GM23338 (cell line): Measurements from ENCODE around the gene SH3BP4. TPM values are rescaled to one million over a fixed set of nuclear protein-coding genes. Genes with fewer than 3 reads are reported as not detected.

ENCODE experiments used
- ATAC-seq: fragments of 200-7000 bp; cut with Tn5 transposase; 3 replicates; pipeline ENCODE4 v1.9.1; 2020
- DNase-seq: peaks from one replicate; pipeline ENCODE4 v3.0.0-alpha.2; 2015; ENCODE audit warnings: low spot score
- H2AFZ ChIP-seq: fragments of 200-600 bp; sonication (generic); 2 replicates; pipeline ENCODE4 v1.8.0; 2016; ENCODE audit warnings: antibody characterized with exemption, mild to moderate bottlenecking, moderate library complexity
- H3F3A ChIP-seq: fragments of 200-600 bp; sonication (generic); replicated peaks from 2 replicates; pipeline ENCODE4 v1.8.0; 2017; ENCODE audit warnings: antibody characterized with exemption, mixed run types, low read depth
- H3K27ac ChIP-seq: fragments of 200-600 bp; sonication (generic); 2 replicates; pipeline ENCODE4 v1.6.1; 2016; ENCODE audit warnings: low read depth
- H3K27me3 ChIP-seq: fragments of 200-600 bp; sonication (generic); 2 replicates; pipeline ENCODE4 v1.8.0; 2016; ENCODE audit warnings: mild to moderate bottlenecking, mixed run types, moderate library complexity; ENCODE audit not compliant: insufficient read depth
- H3K36me3 ChIP-seq: fragments of 200-600 bp; sonication (generic); 2 replicates; pipeline ENCODE4 v1.8.0; 2016; ENCODE audit warnings: mild to moderate bottlenecking; ENCODE audit not compliant: insufficient read depth
- H3K4me1 ChIP-seq: fragments of 200-600 bp; sonication (generic); 2 replicates; pipeline ENCODE4 v1.8.0; 2016; ENCODE audit warnings: mild to moderate bottlenecking, moderate library complexity; ENCODE audit not compliant: insufficient read depth
- H3K4me2 ChIP-seq: fragments of 200-600 bp; sonication (generic); 2 replicates; pipeline ENCODE4 v1.7.1; 2017; ENCODE audit warnings: mixed run types
- H3K4me3 ChIP-seq: fragments of 200-600 bp; sonication (generic); 2 replicates; pipeline ENCODE4 v1.6.1; 2016; ENCODE audit warnings: mixed run types
- H3K79me2 ChIP-seq: fragments of 200-600 bp; sonication (generic); replicated peaks from 2 replicates; pipeline ENCODE4 v1.8.0; 2017; ENCODE audit warnings: mild to moderate bottlenecking; ENCODE audit not compliant: insufficient read depth
- H3K9me2 ChIP-seq: fragments of 200-600 bp; sonication (generic); 2 replicates; pipeline ENCODE4 v1.8.0; 2017; ENCODE audit not compliant: insufficient read depth
- H4K20me1 ChIP-seq: fragments of 200-600 bp; sonication (generic); replicated peaks from 2 replicates; pipeline ENCODE4 v1.8.0; 2017; ENCODE audit warnings: mild to moderate bottlenecking; ENCODE audit not compliant: insufficient read depth
- H3K27ac Mint-ChIP-seq: 2 replicates; pipeline ENCODE4 v1.8.0; 2020; ENCODE audit warnings: inconsistent platforms, mild to moderate bottlenecking, moderate library complexity, mixed read lengths
- H3K27me3 Mint-ChIP-seq: 3 replicates; pipeline ENCODE4 v1.8.0; 2022; ENCODE audit warnings: low read depth, mild to moderate bottlenecking, moderate library complexity, mixed read lengths, inconsistent platforms; ENCODE audit not compliant: insufficient read depth, poor library complexity
- H3K36me3 Mint-ChIP-seq: 3 replicates; pipeline ENCODE4 v1.8.0; 2021; ENCODE audit warnings: low read depth, mild to moderate bottlenecking, inconsistent platforms, moderate library complexity, mixed read lengths
- H3K4me1 Mint-ChIP-seq: 3 replicates; pipeline ENCODE4 v1.8.0; 2020; ENCODE audit warnings: mild to moderate bottlenecking, inconsistent platforms, mixed read lengths
- H3K4me3 Mint-ChIP-seq: 3 replicates; pipeline ENCODE4 v1.8.0; 2021; ENCODE audit warnings: moderate library complexity, mild to moderate bottlenecking, inconsistent platforms, mixed read lengths
- H3K9me3 Mint-ChIP-seq: 3 replicates; pipeline ENCODE4 v1.8.0; 2020; ENCODE audit warnings: moderate library complexity, mild to moderate bottlenecking, inconsistent platforms, mixed read lengths
- CREB1 ChIP-seq: fragments of 250-450 bp; sonication (Bioruptor Pico); IDR thresholded peaks from 2 replicates; pipeline ENCODE4 v1.5.0; 2020; ENCODE audit warnings: low read depth, mild to moderate bottlenecking, moderate library complexity
- CTCF ChIP-seq, 2 experiments: fragments of 200-600 bp in 1 of 2; sonication (generic) in 1 of 2; conservative IDR thresholded peaks; 2 replicates each; pipeline versions ENCODE4 v1.5.1 to v1.6.1; 2016 to 2017; ENCODE audit warnings: antibody characterized with exemption in 2 of 2, low read depth in 2 of 2, mild to moderate bottlenecking in 2 of 2, moderate library complexity in 1 of 2
- ETS1 ChIP-seq: IDR thresholded peaks from 2 replicates; pipeline ENCODE4 v1.6.1; 2016; ENCODE audit warnings: antibody characterized with exemption
- EZH2 ChIP-seq: fragments of 200-600 bp; sonication (generic); IDR thresholded peaks from one replicate; pipeline ENCODE4 v1.8.0; 2017; ENCODE audit warnings: antibody characterized with exemption, mild to moderate bottlenecking, low read depth; ENCODE audit not compliant: unreplicated experiment
- EZH2phosphoT487 ChIP-seq: fragments of 200-600 bp; sonication (generic); IDR thresholded peaks from one replicate; pipeline ENCODE4 v1.8.1; 2018; ENCODE audit warnings: antibody characterized with exemption; ENCODE audit not compliant: unreplicated experiment
- JUNB ChIP-seq: IDR thresholded peaks from one replicate; pipeline ENCODE4 v1.6.1; 2016; ENCODE audit warnings: antibody characterized with exemption; ENCODE audit not compliant: unreplicated experiment
- NANOG ChIP-seq: IDR thresholded peaks from 2 replicates; pipeline ENCODE4 v1.6.1; 2016; ENCODE audit warnings: antibody characterized with exemption, borderline replicate concordance
- POLR2AphosphoS5 ChIP-seq: IDR thresholded peaks from 2 replicates; pipeline ENCODE4 v1.6.1; 2016; ENCODE audit warnings: antibody characterized with exemption, low read depth
- REST ChIP-seq: IDR thresholded peaks from one replicate; pipeline ENCODE4 v1.6.1; 2018; ENCODE audit warnings: antibody characterized with exemption; ENCODE audit not compliant: unreplicated experiment
- STAT1 ChIP-seq: IDR thresholded peaks from one replicate; pipeline ENCODE4 v1.6.1; 2016; ENCODE audit warnings: antibody characterized with exemption; ENCODE audit not compliant: unreplicated experiment
- ZNF114 ChIP-seq: fragments of 250-450 bp; sonication (Bioruptor Pico); IDR thresholded peaks from 2 replicates; pipeline ENCODE4 v1.5.0; 2020; ENCODE audit warnings: mild to moderate bottlenecking, moderate library complexity
- ZNF331 ChIP-seq: fragments of 250-450 bp; sonication (Bioruptor Pico); IDR thresholded peaks from 2 replicates; pipeline ENCODE4 v1.5.0; 2020; ENCODE audit warnings: low read depth, mild to moderate bottlenecking, moderate library complexity
- ZNF462 ChIP-seq: fragments of 250-450 bp; sonication (Bioruptor Pico); IDR thresholded peaks from 2 replicates; pipeline ENCODE4 v1.5.0; 2020; ENCODE audit warnings: mild to moderate bottlenecking, moderate library complexity
- polyA plus RNA-seq: library from polyadenylated mRNA; unstranded; fragments of >200 nt; fragmentation: Nextera tagmentation; extraction: Ambion mirVana; gene quantifications from 2 replicates; pipeline ENCODE4 v1.2.1, GENCODE V29; 2016
- total RNA-seq: library from RNA; depleted of rRNA; stranded (reverse); fragments of >200 nt; shearing (Covaris generic); gene quantifications from 2 replicates; pipeline ENCODE4 v1.2.3, GENCODE V29; 2014

SH3BP4 gene
- total and polyA plus RNA-seq, 2 experiments from 2014 or later = 15.6 to 50.9 TPM

- peaks cover 36% of the 10 kb centered on the region for H3K4me1 ChIP-seq
- no peak for ATAC-seq
- H3K36me3 Mint-ChIP-seq = peaks cover 6% of the 10 kb centered on the region; the same call in 2 of the 3 replicates
These were observed 10.0 kb downstream of the SH3BP4 start for GRCh38 chr2:234961784-234962183.

More at GRCh38 chr2:234961784-234962183, 10.0 kb downstream of the SH3BP4 start:
- TF ChIP-seq ZNF114 (no peak), CREB1 (CRISPR knock-in tag) (no peak), NANOG (no peak), JUNB (no peak), EZH2phosphoT487 (no peak), CTCF (conservative IDR thresholded peaks at IDR 0.05; ENCODE audit: low read depth in 2 of 2) (no peak), ZNF331 (CRISPR knock-in tag) (no peak), POLR2AphosphoS5 (no peak), ETS1 (no peak), REST (no peak), ZNF462 (no peak), EZH2 (no peak), STAT1 (no peak)
- Mint-ChIP-seq H3K27ac (no peak overlapping the region), H3K9me3 (no peaks in the 10 kb centered on the region), H3K27me3 (peaks cover 12% of the 10 kb centered on the region), H3K4me3 (no peak overlapping the region), H3K4me1 (peaks cover 58% of the 10 kb centered on the region)
- H3K4me2 ChIP-seq = no peak overlapping the region
- no peak overlapping the region for H2AFZ ChIP-seq
- no peaks in the 10 kb centered on the region for H3K36me3 ChIP-seq
- H3K27ac ChIP-seq = no peak overlapping the region
- no peaks in the 10 kb centered on the region for H3K9me2 ChIP-seq
- peaks cover 58% of the 10 kb centered on the region for H4K20me1 ChIP-seq
- H3K27me3 ChIP-seq = no peaks in the 10 kb centered on the region
- peaks cover 100% of the 10 kb centered on the region for H3K79me2 ChIP-seq
- no peak overlapping the region for H3K4me3 ChIP-seq
- no peak for DNase-seq
- H3F3A ChIP-seq = no peaks in the 10 kb centered on the region
